K562 (cell line): ENCODE measurements around the gene TUBD1. TPM values are rescaled to one million over a fixed set of nuclear protein-coding genes. Genes with fewer than 3 reads are reported as not detected.
A peak's percentile ranks its signal among the peaks of the same experiment; 100 is the strongest.

ENCODE experiments used
- ADNP ChIP-seq: fragments of 200-800 bp; sonication (Bioruptor generic); IDR thresholded peaks from 2 replicates; pipeline ENCODE4 v1.6.1; 2016; ENCODE audit warnings: missing genetic modification characterization, missing compliant biosample characterization
- CBX3 ChIP-seq, 2 experiments: IDR thresholded peaks; 1 replicate in 1 of 2; 2 replicates in 1 of 2; pipeline ENCODE4 v1.6.1; 2012; ENCODE audit warnings: inconsistent platforms in 2 of 2, low read length in 2 of 2, borderline replicate concordance in 1 of 2, control low read depth in 1 of 2
- CXXC5 ChIP-seq: fragments of 250-450 bp; sonication (Bioruptor Pico); IDR thresholded peaks from 2 replicates; pipeline ENCODE4 v1.8.0; 2022; ENCODE audit warnings: inconsistent platforms, mild to moderate bottlenecking, moderate library complexity
- HCFC1 ChIP-seq: IDR thresholded peaks from 2 replicates; pipeline ENCODE4 v1.6.1; 2012; ENCODE audit warnings: low read depth, low read length, improper control_type of control experiment
- ILF3 ChIP-seq: fragments of 450-650 bp; IDR thresholded peaks from 2 replicates; pipeline ENCODE4 v1.6.1; 2018; ENCODE audit warnings: antibody characterized with exemption, mild to moderate bottlenecking, moderate library complexity, borderline replicate concordance
- MAFG ChIP-seq: fragments of 450-650 bp; conservative IDR thresholded peaks from 2 replicates; pipeline ENCODE4 v1.6.1; 2016; ENCODE audit warnings: missing genetic modification characterization, missing compliant biosample characterization
- NEUROD1 ChIP-seq: fragments of 150-350 bp; IDR thresholded peaks from 2 replicates; pipeline ENCODE4 v1.6.1; 2014; ENCODE audit warnings: borderline replicate concordance, low read length, low read depth; ENCODE audit not compliant: partially characterized antibody
- NR1H2 ChIP-seq: sonication (generic); formaldehyde crosslinking; IDR thresholded peaks from 2 replicates; pipeline ENCODE4 v1.4.0; 2020; ENCODE audit warnings: mild to moderate bottlenecking, missing genetic modification reagents
- NR2F6 ChIP-seq: fragments of 450-650 bp; formaldehyde crosslinking; IDR thresholded peaks from 2 replicates; pipeline ENCODE4 v1.4.0; 2020; ENCODE audit warnings: mild to moderate bottlenecking
- NRF1 ChIP-seq, 2 experiments: fragments of 450-650 bp; IDR thresholded peaks in 1 of 2; conservative IDR thresholded peaks in 1 of 2; 2 replicates each; pipeline ENCODE4 v1.6.1; 2014; ENCODE audit warnings: mild to moderate bottlenecking in 2 of 2
- PRPF4 ChIP-seq: fragments of 200-400 bp; formaldehyde crosslinking; IDR thresholded peaks from one replicate; pipeline ENCODE4 v1.6.1; 2017; ENCODE audit warnings: low read length, low read depth, mild to moderate bottlenecking; ENCODE audit not compliant: insufficient read depth, poor library complexity, severe bottlenecking
- SMAD1 ChIP-seq: fragments of 150-350 bp; IDR thresholded peaks from 2 replicates; pipeline ENCODE4 v1.6.1; 2014; ENCODE audit warnings: low read length, low read depth; ENCODE audit not compliant: partially characterized antibody
- SMARCC2 ChIP-seq: fragments of 450-650 bp; IDR thresholded peaks from 2 replicates; pipeline ENCODE4 v1.6.1; 2017; ENCODE audit warnings: antibody characterized with exemption, moderate library complexity, mild to moderate bottlenecking, low read depth
- TOE1 ChIP-seq, 2 experiments: fragments of 450-650 bp in 1 of 2; sonication (generic) in 1 of 2; formaldehyde crosslinking in 1 of 2; IDR thresholded peaks; 2 replicates each; pipeline versions ENCODE4 v1.7.1 to v1.8.0; 2016 to 2022; ENCODE audit warnings: borderline replicate concordance in 2 of 2, mild to moderate bottlenecking in 2 of 2, antibody characterized with exemption in 1 of 2, inconsistent platforms in 1 of 2, low read depth in 1 of 2, missing genetic modification reagents in 1 of 2, moderate library complexity in 1 of 2
- ZFP30 ChIP-seq: fragments of 250-450 bp; sonication (Bioruptor Pico); IDR thresholded peaks from 2 replicates; pipeline ENCODE4 v1.8.0; 2022; ENCODE audit warnings: moderate library complexity, mild to moderate bottlenecking, inconsistent platforms, borderline replicate concordance
- ZNF224 ChIP-seq: sonication (generic); formaldehyde crosslinking; IDR thresholded peaks from 2 replicates; pipeline ENCODE4 v1.8.0; 2022; ENCODE audit warnings: mild to moderate bottlenecking, missing genetic modification reagents
- polyA plus RNA-seq, 8 experiments: library from polyadenylated mRNA; depleted of rRNA in 4 of 8; stranded (reverse) in 5 of 8; unstranded in 3 of 8; fragments of >200 nt; fragmentation: Nextera tagmentation in 2 of 8; fragmentation: Illumina TruSeq in 1 of 8; extraction: Ambion mirVana in 2 of 8; extraction: Trizol in 1 of 8; gene quantifications; 2 replicates each; pipeline versions ENCODE4 v1.2.1 to v1.2.3, GENCODE V29; 2011 to 2014; ENCODE audit warnings: inconsistent platforms in 1 of 8, missing spikeins in 1 of 8
- total RNA-seq, 7 experiments: library from RNA; depleted of rRNA in 6 of 7; stranded (reverse); fragments of >200 nt in 6 of 7; fragmentation: Illumina TruSeq in 2 of 7; extraction: Trizol in 2 of 7; gene quantifications; 2 replicates each; pipeline versions ENCODE4 v1.2.1 to v1.2.3, GENCODE V29; 2011 to 2021; ENCODE audit warnings: low replicate concordance in 1 of 7
- TF ChIP-seq, protein P1 (sequence below), 2 experiments: IDR thresholded peaks in 1 of 2; conservative IDR thresholded peaks in 1 of 2; 2 replicates each; pipeline ENCODE4 v1.6.1; 2016; ENCODE audit warnings: low read depth in 2 of 2, mild to moderate bottlenecking in 1 of 2, missing compliant biosample characterization in 1 of 2, missing genetic modification characterization in 1 of 2, moderate library complexity in 1 of 2
- TF ChIP-seq, protein P2 (sequence below): fragments of 450-650 bp; IDR thresholded peaks from 2 replicates; pipeline ENCODE4 v1.6.1; 2016; ENCODE audit warnings: mild to moderate bottlenecking
- TF ChIP-seq, protein P3 (sequence below): fragments of 250-450 bp; sonication (Bioruptor Pico); IDR thresholded peaks from 2 replicates; pipeline ENCODE4 v1.5.0; 2022; ENCODE audit warnings: mild to moderate bottlenecking

TUBD1 gene
- total and polyA plus RNA-seq, 9 of the 15 experiments (the other 6 are each of a cell fraction or from before 2014, with no cell fraction given) = 10.8 to 35.3 (median 17.9) TPM

DNA sequence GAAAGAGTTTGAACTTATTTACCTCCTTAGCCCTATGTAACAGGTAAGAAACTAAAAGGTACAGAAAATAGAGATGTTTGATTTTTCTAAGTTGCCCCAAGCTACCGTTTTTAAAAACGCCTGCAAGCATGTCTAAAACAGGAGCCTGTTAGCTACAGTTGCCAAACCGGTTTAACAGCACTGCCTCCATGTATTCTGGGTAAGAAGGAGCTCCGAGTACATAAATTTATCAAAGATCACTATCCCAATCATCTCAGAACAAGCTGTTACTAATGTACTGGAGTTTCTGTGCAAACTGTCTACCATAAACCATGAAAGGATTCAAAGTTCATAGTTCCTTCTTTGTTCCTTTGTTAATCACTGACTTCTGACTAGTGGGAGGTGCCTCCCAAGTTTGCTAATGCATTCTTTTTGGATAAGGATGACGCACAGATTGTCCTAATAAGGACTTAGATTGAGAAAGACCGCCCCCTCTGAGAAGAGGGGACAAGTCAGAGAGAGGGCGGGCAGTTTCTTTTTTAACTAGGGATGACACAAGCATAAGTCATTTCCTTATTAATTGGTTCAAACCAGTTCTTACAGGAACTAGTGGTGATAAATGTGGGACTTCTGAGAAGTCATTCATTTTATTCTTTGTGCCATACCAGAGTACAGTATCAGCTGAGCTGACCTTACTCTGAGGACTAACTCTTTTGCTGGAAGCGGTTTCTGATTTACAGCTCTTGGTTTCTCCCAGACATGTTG, 55.3 kb downstream of the TUBD1 start (continued):
- peak; percentile 75 for TF ChIP-seq TOE1 (IDR thresholded peaks at IDR 0.05; ENCODE audit: borderline replicate concordance)
- no peak for TF ChIP-seq TOE1 (CRISPR knock-in tag; IDR thresholded peaks at IDR 0.05; ENCODE audit: borderline replicate concordance, low read depth)
- TF ChIP-seq ZNF224 (CRISPR knock-in tag) = no peak
- TF ChIP-seq NR1H2 (CRISPR knock-in tag) = no peak
- TF ChIP-seq, protein P1, sequence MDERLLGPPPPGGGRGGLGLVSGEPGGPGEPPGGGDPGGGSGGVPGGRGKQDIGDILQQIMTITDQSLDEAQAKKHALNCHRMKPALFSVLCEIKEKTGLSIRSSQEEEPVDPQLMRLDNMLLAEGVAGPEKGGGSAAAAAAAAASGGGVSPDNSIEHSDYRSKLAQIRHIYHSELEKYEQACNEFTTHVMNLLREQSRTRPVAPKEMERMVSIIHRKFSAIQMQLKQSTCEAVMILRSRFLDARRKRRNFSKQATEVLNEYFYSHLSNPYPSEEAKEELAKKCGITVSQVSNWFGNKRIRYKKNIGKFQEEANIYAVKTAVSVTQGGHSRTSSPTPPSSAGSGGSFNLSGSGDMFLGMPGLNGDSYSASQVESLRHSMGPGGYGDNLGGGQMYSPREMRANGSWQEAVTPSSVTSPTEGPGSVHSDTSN (CRISPR knock-in tag; IDR thresholded peaks at IDR 0.05; ENCODE audit: low read depth) = no peak
- TF ChIP-seq, protein P1 (tag; conservative IDR thresholded peaks at IDR 0.05; ENCODE audit: low read depth) = peak; percentile 97
- TF ChIP-seq ILF3 = 0 out of 2 replicates have a peak, but pooled peaks have one; percentile 21
- peak; percentile 70 for TF ChIP-seq NEUROD1
- TF ChIP-seq, protein P2, sequence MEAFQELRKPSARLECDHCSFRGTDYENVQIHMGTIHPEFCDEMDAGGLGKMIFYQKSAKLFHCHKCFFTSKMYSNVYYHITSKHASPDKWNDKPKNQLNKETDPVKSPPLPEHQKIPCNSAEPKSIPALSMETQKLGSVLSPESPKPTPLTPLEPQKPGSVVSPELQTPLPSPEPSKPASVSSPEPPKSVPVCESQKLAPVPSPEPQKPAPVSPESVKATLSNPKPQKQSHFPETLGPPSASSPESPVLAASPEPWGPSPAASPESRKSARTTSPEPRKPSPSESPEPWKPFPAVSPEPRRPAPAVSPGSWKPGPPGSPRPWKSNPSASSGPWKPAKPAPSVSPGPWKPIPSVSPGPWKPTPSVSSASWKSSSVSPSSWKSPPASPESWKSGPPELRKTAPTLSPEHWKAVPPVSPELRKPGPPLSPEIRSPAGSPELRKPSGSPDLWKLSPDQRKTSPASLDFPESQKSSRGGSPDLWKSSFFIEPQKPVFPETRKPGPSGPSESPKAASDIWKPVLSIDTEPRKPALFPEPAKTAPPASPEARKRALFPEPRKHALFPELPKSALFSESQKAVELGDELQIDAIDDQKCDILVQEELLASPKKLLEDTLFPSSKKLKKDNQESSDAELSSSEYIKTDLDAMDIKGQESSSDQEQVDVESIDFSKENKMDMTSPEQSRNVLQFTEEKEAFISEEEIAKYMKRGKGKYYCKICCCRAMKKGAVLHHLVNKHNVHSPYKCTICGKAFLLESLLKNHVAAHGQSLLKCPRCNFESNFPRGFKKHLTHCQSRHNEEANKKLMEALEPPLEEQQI = no peak
- 0 out of 2 replicates have a peak, but pooled peaks have one; percentile 39 for TF ChIP-seq NR2F6 (CRISPR knock-in tag)
- peak; percentile 99 for TF ChIP-seq SMAD1
- TF ChIP-seq MAFG = no peak
- TF ChIP-seq, protein P3, sequence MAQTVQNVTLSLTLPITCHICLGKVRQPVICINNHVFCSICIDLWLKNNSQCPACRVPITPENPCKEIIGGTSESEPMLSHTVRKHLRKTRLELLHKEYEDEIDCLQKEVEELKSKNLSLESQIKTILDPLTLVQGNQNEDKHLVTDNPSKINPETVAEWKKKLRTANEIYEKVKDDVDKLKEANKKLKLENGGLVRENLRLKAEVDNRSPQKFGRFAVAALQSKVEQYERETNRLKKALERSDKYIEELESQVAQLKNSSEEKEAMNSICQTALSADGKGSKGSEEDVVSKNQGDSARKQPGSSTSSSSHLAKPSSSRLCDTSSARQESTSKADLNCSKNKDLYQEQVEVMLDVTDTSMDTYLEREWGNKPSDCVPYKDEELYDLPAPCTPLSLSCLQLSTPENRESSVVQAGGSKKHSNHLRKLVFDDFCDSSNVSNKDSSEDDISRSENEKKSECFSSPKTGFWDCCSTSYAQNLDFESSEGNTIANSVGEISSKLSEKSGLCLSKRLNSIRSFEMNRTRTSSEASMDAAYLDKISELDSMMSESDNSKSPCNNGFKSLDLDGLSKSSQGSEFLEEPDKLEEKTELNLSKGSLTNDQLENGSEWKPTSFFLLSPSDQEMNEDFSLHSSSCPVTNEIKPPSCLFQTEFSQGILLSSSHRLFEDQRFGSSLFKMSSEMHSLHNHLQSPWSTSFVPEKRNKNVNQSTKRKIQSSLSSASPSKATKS (CRISPR knock-in tag) = no peak
- TF ChIP-seq ZFP30 (CRISPR knock-in tag) = no peak
- TF ChIP-seq CXXC5 (CRISPR knock-in tag) = peak; percentile 39
- TF ChIP-seq SMARCC2 = peak; percentile 41; the same call in 1 of the 2 replicates
- peak in 1 of 2 experiments; percentile 49; a peak in 1 of 3 replicates for TF ChIP-seq CBX3 (IDR thresholded peaks at IDR 0.05; ENCODE audit: borderline replicate concordance in 1 of 2, low read length in 2 of 2)
- no peak; the same call in 1 of the 2 replicates for TF ChIP-seq HCFC1
- no peak for TF ChIP-seq PRPF4
- TF ChIP-seq ADNP (tag) = no peak
- peak; percentile 45 to 55 for TF ChIP-seq NRF1 (conservative IDR thresholded peaks at IDR 0.05 in 1 of 2, IDR thresholded peaks at IDR 0.05 in 1 of 2)
